VCaP (cell line): ENCODE measurements around the gene GTF2H3.
A peak's percentile ranks its signal among the peaks of the same experiment; 100 is the strongest.

Experiments
- H3K27ac ChIP-seq: fragments of 450-650 bp; 2 replicates; pipeline ENCODE4 v1.5.1; 2017
- TF ChIP-seq, protein P1 (sequence below): fragments of 450-650 bp; conservative IDR thresholded peaks from 2 replicates; pipeline ENCODE4 v1.5.1; 2017; ENCODE audit warnings: mild to moderate bottlenecking, moderate library complexity

The GTF2H3 gene

GRCh38 chr12:123686636-123687190 lies 53.1 kb downstream of the GTF2H3 start:
- TF ChIP-seq, protein P1, sequence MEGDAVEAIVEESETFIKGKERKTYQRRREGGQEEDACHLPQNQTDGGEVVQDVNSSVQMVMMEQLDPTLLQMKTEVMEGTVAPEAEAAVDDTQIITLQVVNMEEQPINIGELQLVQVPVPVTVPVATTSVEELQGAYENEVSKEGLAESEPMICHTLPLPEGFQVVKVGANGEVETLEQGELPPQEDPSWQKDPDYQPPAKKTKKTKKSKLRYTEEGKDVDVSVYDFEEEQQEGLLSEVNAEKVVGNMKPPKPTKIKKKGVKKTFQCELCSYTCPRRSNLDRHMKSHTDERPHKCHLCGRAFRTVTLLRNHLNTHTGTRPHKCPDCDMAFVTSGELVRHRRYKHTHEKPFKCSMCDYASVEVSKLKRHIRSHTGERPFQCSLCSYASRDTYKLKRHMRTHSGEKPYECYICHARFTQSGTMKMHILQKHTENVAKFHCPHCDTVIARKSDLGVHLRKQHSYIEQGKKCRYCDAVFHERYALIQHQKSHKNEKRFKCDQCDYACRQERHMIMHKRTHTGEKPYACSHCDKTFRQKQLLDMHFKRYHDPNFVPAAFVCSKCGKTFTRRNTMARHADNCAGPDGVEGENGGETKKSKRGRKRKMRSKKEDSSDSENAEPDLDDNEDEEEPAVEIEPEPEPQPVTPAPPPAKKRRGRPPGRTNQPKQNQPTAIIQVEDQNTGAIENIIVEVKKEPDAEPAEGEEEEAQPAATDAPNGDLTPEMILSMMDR: no peak
- peak overlapping the region; percentile 98 for H3K27ac ChIP-seq

DNA sequence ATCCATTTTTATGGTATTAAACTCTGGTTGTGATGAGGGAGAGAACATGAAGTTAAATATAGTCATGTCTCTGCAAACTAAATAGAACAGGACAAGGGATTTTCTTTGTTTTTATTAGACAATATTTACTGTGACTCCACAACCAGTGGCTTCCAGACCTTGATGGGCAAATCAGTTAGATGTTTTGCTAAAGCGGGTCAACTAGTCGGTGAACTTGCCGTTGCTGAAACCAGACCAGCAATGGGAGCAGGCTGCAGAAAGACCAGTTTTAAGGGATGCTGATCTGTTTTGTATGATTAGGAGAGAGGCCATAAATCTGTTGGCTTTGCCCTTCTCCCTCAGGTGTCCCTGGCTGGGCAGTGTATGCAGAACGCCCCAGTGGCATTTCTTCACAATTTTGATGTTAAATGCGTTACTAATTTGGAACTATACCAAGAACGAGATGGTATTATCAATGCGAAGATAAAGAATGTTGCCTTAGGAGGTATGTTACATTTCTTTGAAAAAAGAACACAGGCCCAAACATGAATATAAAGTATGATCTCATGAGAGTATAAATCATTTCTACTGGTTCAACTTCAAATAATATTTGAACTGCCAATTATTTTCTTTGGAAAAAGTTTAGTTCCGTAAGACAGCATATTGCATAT lies 56.7 kb downstream of the GTF2H3 start:
- peak overlapping the region; percentile 98 for H3K27ac ChIP-seq
- TF ChIP-seq, protein P1: no peak

- TF ChIP-seq, protein P1: no peak
- H3K27ac ChIP-seq: peak overlapping the region; percentile 98
Observed at GRCh38 chr12:123696207-123696606, 62.6 kb downstream of the GTF2H3 start.

DNA sequence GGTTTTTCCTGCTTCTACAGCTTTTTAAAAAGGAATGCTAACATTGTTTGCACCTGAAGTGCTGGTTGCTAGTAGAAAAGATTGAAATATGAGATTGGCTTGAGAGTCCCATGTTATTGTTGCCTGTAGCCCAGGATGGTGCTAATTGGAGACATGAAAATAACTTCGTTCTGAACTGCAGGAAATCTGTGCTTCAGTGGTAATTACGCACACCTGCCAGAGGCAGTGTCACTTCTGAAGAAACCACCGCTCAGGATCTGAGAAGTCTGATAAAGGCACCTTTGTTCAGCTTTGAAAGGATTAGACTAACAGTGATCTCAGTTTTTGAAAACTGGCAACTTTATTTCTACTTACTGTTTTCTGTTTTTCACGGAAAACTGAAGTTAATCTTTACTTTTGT lies 63.0 kb downstream of the GTF2H3 start:
- H3K27ac ChIP-seq: peak overlapping the region; percentile 98
- TF ChIP-seq, protein P1: peak; percentile 38

- TF ChIP-seq, protein P1: no peak
- H3K27ac ChIP-seq: no peak overlapping the region
Observed at GRCh38 chr12:123705935-123706334, 72.3 kb downstream of the GTF2H3 start.

GRCh38 chr12:123707466-123707865 lies 73.8 kb downstream of the GTF2H3 start:
- H3K27ac ChIP-seq: no peak overlapping the region
- TF ChIP-seq, protein P1: no peak
